ENCODE measurements around the gene MFRP.

The MFRP gene

DNA sequence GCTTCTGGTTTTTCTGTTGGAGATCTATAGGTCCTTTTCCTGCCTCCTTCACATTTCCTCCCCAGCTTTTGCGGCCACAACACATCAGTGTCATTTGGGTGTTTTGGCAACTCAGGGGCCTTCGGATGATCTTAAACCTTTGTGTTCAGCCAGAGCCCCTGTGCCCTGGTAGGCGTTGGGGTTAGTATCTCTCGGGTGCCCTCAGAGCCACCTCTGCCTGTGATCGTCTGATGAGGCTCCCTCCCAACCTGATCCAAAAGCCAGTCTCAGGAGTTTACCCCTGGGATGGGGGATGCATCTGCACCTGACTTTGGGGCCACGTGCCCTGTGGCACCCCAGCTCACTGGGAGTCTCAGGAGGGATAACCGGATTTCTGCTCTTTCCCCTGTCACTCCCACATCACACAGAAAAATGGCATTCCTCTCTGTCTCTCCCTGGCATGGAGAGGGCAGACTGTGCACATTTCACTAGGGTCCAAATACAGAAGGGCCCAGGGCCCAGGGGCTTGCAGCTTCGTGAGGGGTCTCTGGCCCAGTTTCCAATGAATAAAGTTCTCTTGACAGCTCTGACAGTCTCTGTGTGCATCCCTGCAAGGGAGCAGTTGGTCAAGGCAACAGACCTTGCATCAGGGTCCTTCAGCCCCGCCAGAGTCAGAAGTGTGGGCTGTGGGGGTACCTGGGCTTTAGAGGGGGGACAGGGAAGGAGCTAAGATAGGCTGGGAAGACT, 9.6 kb downstream of the MFRP start:
- no peak for DNase-seq

DNA sequence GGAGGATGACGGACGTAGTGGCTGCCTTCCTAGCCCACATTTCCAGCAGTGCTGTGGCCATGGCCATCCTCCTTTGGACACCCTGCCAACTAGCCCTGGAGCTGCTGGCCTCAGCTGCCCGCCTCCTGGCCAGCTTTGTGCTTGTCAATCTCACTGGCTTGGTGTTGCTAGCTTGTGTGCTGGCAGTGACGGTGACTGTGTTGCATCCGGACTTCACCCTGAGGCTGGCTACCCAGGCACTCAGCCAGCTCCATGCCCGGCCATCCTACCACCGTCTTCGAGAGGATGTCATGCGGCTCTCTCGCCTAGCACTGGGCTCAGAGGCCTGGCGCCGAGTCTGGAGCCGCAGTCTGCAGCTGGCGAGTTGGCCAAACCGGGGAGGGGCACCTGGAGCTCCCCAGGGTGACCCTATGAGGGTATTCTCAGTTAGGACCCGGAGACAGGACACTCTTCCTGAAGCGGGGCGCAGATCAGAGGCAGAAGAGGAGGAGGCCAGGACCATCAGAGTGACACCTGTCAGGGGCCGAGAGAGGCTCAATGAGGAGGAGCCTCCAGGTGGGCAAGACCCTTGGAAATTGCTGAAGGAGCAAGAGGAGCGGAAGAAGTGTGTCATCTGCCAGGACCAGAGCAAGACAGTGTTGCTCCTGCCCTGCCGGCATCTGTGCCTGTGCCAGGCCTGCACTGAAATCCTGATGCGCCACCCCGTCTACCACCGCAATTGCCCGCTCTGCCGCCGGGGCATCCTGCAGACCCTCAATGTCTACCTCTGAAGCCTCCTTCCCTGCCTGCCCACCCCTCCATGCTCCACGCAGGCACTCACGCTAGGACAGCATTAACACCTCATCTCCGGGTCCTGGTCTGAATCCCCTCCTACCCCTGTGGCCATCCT, 10.6 kb downstream of the MFRP start:
- no peak for DNase-seq

DNA sequence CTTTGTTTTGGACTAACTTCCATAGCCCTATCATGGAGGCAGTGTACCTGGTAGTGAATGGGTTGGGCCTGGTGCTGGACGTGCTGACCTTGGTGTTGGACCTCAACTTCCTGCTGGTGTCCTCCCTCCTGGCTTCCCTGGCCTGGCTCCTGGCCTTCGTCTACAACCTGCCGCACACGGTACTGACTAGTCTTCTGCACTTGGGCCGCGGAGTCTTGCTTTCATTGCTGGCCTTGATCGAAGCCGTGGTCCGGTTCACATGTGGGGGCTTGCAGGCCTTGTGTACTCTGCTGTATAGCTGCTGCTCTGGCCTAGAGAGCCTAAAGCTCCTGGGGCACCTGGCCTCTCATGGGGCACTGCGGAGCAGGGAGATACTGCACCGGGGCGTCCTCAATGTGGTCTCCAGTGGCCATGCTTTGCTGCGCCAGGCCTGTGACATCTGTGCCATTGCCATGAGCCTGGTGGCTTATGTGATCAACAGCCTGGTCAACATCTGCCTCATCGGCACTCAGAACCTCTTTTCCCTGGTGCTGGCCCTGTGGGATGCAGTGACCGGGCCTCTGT, 11.3 kb downstream of the MFRP start:
- DNase-seq = no peak

DNA sequence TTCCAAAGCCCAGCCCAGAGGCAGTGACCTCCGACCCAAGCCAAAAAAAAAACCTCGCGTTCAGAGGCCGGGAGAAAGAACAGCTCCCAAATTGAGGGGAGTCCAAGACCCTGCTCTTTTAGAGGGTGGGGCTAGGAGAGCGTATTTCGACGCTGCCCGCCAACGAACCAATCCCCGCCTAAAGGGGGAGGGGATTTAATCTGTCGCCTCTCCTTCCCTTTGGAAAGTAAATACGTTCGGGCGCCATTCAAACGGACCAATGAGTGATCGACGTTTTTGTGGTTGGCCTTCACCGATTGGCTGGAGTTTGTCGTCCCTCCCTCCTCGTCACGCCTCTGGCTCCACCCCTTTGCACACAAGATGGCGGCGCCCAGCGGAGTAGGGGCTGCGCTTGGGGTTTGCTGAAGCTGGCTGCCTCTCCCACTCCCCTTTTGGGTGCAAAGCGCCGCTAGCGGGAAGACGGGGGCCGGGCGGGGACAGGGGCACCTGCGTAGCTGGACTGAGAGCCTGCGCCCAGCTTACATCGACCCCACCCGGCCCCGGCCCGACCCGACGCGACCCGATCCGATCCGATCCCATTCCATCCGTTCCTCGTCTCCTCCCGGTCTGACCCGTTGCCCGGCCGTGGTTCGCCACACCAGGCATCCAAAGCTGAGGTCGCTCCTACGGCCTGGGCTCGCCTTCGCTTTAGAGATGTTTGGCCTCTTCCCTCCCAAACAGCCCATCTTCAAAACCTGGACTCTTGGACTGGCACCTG, 12.2 kb downstream of the MFRP start, which contains the start of gene RNF26:
TSS of gene RNF26 (plus strand) at position 354 of the 757 bp plus-strand sequence. CDS start 596 bp downstream, outside the sequence.
- peak; percentile 100 for DNase-seq

DNA sequence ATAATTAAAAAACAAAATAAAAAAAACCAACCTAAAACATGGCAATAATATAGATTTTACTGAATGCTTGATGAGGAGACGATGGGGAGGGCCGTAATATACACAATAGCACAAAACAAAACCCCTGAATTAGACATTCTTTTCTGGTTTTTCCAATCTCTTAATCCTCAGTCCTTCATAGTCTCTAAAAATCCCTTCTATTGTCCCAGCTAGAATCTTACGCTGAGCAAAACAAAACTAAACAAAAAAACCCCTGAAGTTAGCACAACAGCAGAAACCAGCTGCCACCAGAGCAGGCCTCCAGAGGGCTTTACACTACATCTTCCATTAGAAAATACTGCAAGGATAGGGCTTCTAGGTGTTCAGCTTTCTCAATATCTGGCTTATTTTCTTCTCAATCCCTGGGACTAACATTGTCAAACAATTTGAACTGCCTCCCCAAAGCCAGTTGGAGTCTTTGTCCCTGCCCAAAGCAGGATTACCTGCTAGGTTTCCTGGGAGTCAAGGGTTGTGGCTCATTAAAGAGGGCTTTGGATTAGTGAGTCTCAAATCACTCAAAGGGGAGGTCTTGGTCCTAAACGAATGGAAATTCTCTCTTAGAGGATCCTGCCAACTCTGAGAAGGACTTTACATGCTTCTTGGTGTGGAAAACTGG, 14.3 kb downstream of the MFRP start:
- no peak for DNase-seq

DNA sequence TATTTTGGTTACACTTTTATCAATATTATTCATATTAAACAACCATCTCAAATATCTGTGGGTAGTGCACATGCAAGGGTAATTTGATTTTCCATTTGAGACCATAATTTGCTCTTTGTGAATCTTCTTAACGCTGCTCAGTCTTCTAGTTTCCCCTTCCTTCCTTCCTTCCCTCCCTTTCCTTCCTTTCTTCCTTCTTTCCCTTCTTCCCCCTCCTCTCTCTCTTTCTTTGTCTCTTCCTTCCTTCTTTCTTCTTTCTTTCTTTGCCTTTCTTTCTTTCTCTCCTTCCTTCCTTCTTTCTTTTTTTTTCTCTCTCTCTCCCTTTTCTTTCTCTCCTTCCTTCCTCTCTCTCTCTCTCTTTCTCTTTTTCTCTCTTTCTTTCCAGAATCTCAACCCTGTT, 16.3 kb downstream of the MFRP start:
- no peak for DNase-seq

DNA sequence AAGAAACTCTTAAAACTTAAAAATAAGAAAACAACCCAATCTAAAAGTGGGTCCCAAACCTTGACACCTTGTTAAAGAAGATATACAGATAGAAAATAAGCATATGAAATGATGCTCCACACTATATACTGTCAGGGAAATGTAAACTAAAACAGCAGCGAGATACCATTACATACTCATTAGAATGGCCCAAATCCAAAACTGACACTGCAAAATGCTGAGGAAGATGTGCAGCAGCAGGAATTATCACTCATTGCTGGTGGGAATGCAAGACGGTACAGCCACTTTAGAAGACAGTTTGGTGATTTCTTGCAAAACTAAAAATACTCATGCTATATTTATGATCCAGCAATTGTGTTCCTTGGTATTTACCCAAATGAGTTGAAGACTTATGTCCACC, 17.2 kb downstream of the MFRP start:
- no peak for DNase-seq

DNA sequence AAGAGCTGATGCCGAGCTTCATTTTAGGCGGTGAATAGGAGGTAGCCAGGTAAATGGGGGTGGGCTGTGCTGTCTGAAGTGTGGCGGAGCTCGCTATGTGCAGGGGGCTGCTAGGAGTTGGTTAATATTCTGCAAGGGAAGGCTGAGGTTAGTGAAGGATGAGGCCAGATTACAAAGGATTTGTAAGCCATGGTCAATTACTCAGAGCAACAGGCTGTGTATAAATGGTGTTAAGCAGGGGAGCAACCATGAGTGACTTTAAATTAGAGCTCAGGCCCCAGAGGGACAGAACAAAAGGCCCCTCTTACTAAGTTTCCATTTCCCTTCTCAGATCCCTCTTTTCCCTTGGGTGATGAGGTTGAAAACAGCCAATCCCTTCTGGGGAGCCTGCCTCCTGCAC, 22.3 kb downstream of the MFRP start:
- peak; percentile 56 for DNase-seq

DNA sequence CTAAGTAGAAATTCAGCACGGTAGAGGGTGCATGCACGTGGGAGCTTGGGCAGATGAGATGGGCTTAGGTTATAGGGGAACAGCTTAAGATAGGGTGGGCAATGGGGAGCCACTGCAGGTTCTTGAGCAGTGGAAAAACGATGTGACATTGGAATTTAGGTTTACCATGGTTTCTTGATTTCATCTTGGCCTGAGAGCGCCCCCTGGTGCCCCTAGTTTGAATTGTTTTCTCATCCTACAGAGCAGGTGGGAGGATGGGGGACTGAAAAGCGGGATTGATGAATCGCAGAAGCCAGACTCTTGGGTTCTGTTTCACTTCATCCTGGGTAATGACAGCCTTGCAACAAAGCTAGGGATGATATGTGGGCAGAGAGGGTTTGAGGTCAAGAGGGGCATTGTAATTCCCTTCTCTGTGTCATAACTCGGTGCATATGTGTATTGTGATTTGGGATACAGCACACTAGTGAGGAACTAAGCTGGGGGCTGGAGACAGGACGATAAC, 22.9 kb downstream of the MFRP start:
- peak; percentile 86 for DNase-seq

DNA sequence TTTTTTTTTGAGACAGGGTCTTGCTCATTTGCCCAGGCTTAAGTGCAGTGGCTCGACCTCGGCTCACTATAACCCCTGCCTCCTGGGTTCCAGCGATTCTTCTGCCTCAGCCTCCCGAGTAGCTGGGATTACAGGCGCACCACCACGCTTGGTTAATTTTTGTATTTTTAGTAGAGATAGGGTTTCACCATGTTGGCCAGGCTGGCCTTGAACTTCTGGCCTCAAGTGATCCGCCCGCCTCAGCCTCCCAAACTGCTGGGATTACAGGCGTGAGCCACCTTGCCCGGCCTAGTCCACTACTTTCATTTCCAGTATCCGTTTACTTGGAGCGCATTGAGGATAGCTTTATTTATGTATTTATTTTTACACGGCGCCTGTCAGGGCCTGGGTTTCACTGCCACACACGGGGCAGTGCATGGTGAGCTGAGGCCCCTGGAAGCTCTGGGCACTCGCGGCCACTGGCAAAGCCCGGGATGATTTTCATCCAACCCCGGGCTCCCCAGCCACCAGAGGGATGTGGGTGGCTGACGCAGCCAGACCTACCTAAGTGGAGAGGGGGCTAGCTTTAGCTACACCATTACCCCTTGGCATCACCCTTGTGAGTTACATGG, 23.5 kb downstream of the MFRP start:
- DNase-seq = no peak

DNA sequence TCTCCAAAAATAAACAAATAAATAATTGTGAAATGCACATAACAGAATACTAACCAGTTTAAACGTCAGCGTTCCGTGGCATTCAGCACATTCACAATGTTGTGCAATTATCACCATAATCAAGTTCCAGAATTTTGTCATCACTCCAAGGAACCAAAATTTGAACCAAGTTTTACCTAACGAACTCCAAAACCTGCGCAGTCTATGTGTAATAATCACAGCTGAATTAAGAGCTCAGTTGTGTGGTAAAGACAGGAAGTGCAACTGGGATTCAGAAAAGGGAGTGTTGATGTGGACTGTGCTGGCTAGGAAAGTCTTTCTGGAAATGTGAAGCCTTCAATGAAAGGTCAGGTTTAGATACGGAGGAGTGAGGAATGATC, 24.2 kb downstream of the MFRP start:
- DNase-seq = peak; percentile 29

DNA sequence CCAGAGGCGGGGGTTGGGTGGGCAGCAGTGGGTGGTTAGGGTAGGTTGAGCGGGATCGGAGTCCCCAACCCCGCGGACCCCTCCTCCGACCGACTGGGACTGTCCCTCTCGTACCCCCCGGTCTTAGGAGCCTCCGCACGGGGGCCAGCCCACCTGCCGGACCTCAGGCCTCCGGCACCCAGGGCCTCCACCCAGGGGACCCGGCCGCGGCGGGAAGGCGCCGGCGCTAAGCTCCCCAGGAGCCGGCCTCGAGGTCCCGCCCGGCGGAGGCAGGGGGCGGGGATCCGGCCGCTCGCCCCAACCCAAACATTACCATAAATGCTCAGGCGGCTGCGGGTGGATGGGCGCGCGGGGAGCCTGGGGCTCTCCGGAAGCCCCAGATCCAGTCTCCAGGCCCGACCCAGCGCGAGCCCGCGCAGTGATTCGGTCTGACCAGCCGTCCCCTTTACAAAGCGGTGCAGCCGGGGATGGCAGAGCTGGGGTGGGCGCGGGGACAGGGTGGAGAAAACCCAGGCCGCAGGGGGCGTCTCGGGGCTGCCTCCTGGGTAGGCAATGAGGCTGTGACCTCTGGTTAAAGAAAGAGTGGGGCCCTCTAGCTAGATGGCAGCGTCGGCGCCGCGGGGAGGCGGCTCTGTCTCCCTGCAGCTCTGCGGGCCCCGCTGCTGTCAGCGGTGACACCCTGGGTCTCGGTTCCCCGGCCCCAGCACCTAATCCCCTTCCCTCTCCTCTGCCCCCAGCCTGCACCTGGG, 25.6 kb downstream of the MFRP start:
- peak; percentile 80 for DNase-seq

DNA sequence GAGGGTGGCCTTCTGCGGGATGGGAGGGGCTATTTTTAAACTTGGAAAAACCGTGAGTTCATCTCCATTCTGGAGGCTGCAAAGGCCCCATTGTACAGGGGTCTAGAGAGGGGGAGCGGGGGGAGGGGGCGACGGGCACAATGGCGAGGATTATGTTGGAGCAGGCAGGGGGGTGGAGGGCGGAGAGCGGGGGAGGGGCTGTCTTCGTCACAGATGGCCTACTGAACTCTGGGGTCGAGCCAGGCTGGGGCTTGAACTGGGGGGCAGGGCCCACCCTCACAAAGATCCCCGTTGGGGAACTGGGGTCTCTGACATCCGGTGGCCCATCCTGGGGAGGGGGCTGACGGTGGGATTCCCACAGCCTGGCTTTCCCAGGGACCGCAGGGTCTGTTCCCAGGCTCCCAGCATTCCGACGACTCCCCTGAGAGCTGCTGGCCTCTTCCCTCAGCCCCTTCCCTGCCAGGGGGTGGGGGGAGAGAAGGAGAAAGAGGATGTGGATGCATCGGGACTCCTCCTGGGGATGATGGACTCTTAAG, 26.2 kb downstream of the MFRP start:
- DNase-seq = peak; percentile 44

DNA sequence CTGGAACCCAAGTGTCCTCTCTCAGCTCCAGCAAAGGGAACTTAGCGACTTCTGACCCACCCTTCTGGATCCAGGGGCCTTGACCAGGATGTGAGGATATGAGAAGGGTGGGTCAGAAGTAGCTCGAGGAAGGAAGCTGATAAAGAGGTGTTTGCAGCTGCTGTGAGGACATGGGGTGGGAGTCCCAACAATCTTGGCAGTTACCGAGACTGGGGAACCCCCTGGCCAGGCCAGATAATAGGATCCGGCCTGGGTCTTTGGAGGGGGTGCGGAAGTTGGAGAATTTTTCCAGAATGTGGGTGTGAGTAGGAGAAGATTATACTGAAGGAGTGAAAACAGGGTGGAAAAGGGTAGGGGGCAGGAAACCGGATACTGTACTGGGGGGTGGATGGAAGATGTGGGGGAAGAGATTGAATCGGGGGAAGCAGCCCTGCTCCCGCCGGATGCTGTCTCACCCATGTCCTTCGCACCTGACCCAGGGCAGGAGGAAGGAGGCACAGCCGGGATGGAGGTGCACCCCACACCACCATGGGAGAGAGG, 26.7 kb downstream of the MFRP start:
- peak; percentile 13 for DNase-seq

DNA sequence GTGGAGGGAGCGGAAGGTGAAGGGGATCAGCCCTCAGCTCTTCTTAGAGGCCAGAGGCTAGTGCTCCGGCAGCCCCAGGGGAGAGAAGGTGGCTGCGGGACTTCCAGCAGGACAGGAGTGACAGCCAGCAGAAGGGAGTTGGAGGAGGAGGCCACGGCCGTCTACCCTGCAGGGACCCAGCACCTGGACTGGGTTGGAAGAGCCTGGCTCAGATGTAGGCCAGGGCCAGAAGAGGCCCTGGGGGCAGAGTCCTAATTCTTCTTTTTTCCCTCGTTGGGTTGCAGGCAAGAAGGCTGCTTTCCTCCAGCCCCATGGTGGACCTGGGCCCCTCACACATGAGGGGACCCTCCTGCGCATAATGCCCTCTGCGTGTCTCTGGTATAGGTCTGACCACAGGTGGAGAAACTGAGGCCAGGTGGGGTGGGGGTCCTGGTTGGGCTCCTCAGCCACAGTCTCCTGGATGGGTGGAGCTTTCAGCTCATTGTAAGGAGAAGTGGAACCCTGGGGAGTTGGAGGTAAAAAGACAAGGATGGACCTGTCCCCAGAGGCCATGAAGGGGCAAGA, 27.3 kb downstream of the MFRP start:
- DNase-seq = no peak

DNA sequence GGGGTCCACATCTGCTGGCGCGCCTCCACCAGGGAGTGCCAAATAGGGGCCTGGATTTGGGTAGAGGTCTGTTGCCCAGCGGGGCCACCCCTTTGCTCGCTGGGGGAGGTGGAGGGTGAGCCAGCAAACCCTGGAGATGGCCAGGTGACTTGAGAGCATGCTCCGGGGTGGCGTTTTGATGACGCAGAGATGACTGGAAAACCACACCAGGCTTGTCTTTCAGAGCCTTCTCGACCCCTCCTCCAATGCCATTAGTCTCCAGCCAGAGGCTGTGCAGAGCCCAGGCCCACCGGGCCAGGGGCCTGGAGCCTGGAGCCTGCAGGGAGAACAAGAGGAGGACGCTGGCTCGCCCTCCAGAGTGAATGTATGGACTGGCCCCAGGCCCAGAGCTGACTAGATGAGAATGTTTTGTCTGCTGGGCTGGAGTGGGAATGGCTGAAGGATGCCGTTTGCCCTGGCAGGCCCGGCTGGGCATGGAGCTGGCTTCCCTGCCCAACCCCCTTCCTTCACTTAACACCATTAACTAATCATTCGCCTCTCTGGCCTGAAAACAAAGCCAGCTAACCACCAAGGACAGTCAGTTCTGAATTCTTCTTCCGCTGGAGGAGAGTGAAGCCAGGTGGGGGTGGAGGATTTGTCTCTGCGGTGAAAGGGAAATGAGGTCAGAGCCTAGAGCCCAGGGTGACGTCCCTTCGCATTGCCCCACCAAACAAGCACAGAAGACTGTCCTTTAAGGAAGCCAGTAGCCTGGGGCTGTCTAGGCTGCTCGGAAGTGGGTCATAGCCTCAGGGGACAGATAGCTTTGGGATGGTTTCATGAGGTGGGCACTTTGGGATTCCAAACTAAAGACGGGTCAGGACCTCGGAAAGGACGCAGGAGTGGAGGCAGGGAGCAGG, 28.0 kb downstream of the MFRP start:
- peak; percentile 24 for DNase-seq

DNA sequence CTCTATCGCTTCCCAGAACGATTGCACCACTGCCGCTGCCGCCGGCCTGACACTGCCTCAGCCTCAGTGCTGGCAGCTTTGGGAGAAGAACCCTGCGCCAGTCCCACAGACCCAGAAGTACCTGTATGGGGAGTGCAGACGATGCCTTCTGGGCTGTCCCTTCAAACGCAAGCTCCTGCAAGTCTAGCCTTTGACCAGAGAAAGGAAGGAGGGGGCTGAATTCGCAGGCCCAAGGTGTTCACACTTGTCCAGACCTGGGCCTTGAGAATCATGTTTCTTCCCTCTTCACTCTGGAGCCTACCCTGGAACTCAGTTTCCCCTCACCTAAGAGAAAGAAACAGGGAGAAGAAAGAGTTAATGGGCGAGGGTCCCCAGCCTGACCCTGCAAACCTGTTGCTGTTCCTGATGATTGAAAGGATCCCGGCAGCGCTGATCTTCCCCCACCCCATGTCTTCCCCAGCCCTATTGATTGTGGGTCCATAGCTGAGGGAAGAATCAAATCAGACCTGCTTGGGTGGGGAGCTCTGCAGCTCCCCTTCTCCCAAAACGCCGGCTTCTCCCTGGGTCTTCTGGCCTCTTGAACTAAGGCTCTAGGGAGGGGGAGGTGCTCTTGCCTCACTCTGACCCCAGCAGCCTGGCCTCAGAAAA, 28.8 kb downstream of the MFRP start:
- no peak for DNase-seq
